Effector memory CD8-positive, alpha-beta T cell (primary cell): ENCODE results near the gene SLC24A3.

Source experiments
- ATAC-seq: fragments of 150-1000 bp; cut with Tn5 transposase; replicated peaks from 2 replicates; pipeline ENCODE4 v1.10.0; 2021; ENCODE audit warnings: mild to moderate bottlenecking, moderate library complexity
- DNase-seq, 3 experiments: peaks; one replicate each; pipeline ENCODE4 v3.0.0; 2021
- H3K27ac Mint-ChIP-seq, 2 donors: one replicate each; pipeline ENCODE4 v1.8.0; 2022; ENCODE audit warnings: mild to moderate bottlenecking in 2 of 2, mixed read lengths in 2 of 2, moderate library complexity in 2 of 2
- H3K27me3 Mint-ChIP-seq, 2 donors: one replicate each; pipeline ENCODE4 v1.8.0; 2022; ENCODE audit warnings: mixed read lengths in 2 of 2
- H3K36me3 Mint-ChIP-seq: one replicate; pipeline ENCODE4 v1.8.0; 2022; ENCODE audit warnings: mild to moderate bottlenecking, moderate library complexity, mixed read lengths; ENCODE audit not compliant: insufficient read depth
- H3K4me1 Mint-ChIP-seq, 2 donors: one replicate each; pipeline ENCODE4 v1.8.0; 2022; ENCODE audit warnings: low read depth in 2 of 2, mixed read lengths in 2 of 2
- H3K4me3 Mint-ChIP-seq, 2 donors: one replicate each; pipeline ENCODE4 v1.8.0; 2022; ENCODE audit warnings: mild to moderate bottlenecking in 2 of 2, mixed read lengths in 2 of 2, moderate library complexity in 2 of 2
- H3K9me3 Mint-ChIP-seq, 2 donors: one replicate each; pipeline ENCODE4 v1.8.0; 2022; ENCODE audit warnings: mixed read lengths in 2 of 2

The SLC24A3 gene

GRCh38 chr20:19594896-19595295 lies 382.5 kb downstream of the SLC24A3 start:
- no peak overlapping the region for H3K4me3 Mint-ChIP-seq
- no peak for DNase-seq
- ATAC-seq, result no peak
- no peaks in the 10 kb centered on the region for H3K4me1 Mint-ChIP-seq
- H3K27ac Mint-ChIP-seq, result no peak overlapping the region
- H3K27me3 Mint-ChIP-seq, result peaks cover 5 to 9% of the 10 kb centered on the region in 2 donors
- peaks cover 0 to 7% of the 10 kb centered on the region in 2 donors for H3K9me3 Mint-ChIP-seq
- H3K36me3 Mint-ChIP-seq, result no peaks in the 10 kb centered on the region

DNA sequence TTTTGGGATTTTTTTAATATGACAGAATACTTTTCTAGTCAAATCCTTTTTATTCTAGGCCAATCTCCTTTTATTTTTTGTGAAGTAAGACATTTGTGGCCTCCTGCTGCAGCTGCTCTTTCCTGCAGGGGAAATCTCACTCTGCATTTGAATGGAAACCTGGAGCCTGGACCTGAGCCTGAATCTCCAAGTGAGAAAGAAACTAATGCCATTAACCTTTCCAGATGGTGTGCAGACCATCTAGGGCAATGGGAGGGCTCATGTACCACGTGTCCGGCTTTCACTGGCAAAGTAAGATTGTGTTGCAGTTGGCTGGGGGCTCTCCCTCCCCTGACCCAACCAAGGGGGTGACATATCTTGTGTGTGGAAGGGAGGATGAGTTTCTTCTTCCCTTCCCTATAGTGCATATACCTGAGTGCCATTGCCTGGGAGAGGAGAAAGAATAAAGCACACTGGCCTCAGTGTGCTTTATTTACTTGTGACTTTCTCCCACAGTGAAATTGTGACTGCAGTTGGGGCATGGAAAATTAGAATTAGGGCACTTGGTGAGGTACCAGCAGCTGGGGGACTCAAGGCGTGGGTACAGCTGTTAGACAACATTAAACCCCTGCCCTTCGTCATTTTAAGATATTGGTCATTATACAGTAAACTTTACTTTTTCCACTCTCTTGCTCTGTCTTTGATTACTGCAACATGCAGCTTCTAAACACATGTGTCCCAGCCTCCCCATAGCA lies 385.8 kb downstream of the SLC24A3 start:
- ATAC-seq, result no peak
- Mint-ChIP-seq H3K36me3 (peaks cover 3% of the 10 kb centered on the region), H3K27ac (no peak overlapping the region), H3K9me3 (peaks cover 0 to 7% of the 10 kb centered on the region in 2 donors), H3K4me3 (no peak overlapping the region), H3K4me1 (no peaks in the 10 kb centered on the region), H3K27me3 (peaks cover 5 to 16% of the 10 kb centered on the region in 2 donors)
- DNase-seq, result no peak

DNA sequence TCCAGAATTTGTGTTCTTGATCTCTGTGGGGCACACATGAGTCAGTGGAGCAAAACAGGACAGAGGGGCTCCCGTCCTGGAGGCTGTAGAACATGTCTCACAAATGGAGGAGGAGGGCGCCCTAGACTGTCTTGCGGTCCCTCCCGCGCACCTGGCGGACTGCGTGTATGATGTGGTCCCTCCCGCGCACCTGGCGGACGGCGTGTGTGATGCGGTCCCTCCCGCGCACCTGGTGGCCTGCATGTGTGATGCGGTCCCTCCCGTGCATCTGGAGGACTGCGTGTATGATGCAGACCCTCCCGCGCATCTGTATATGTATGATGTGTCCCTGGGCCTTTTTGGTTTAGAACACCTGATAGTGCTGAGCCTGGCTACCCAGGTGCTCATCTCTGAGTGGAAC lies 386.8 kb downstream of the SLC24A3 start:
- no peak for ATAC-seq
- no peak overlapping the region for H3K4me3 Mint-ChIP-seq
- no peak overlapping the region for H3K27ac Mint-ChIP-seq
- H3K9me3 Mint-ChIP-seq, result peaks cover 2 to 7% of the 10 kb centered on the region in 2 donors
- peaks cover 3% of the 10 kb centered on the region for H3K36me3 Mint-ChIP-seq
- no peaks in the 10 kb centered on the region for H3K4me1 Mint-ChIP-seq
- DNase-seq, result no peak
- H3K27me3 Mint-ChIP-seq, result peaks cover 5 to 16% of the 10 kb centered on the region in 2 donors

- H3K4me1 Mint-ChIP-seq, result no peaks in the 10 kb centered on the region
- no peak overlapping the region for H3K27ac Mint-ChIP-seq
- H3K36me3 Mint-ChIP-seq, result peaks cover 3% of the 10 kb centered on the region
- no peak overlapping the region for H3K4me3 Mint-ChIP-seq
- H3K9me3 Mint-ChIP-seq, result peaks cover 2 to 7% of the 10 kb centered on the region in 2 donors
- peaks cover 5 to 16% of the 10 kb centered on the region in 2 donors for H3K27me3 Mint-ChIP-seq
- no peak for DNase-seq
- no peak for ATAC-seq
Measured at GRCh38 chr20:19600042-19600441, 387.6 kb downstream of the SLC24A3 start.

DNA sequence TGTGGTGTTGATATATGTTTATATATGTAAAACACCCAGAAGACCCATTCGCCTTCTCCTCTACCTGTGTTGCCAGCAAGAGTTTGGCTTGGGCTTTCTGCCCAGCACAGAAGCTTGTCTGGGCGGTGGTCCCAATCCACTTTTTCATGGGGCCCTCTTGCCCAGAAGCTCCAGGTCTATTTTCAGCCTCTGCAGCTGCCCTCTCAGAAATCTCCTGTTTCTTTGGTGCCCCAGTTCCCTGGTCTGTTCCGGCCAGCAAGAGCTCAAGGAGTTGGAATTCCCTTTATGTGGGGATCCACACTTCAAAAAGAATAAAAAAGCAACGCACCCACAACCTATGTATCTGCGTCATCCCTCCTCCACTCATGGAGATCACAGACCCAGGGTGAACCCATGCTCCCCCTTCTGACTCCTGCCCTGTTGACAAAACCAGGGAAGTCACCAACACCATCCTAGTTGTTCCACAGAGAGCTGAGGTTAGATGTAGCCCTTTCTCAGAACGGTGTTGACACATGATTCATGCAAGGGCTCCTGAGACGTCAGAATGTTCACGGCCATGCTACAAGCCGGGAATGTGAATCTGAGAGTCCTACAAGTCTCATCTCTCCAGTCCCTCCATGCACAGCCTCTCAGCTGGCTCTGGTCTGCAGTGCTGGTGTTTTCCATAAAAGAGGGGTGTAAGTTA lies 388.8 kb downstream of the SLC24A3 start:
- no peaks in the 10 kb centered on the region for H3K4me1 Mint-ChIP-seq
- peaks cover 3% of the 10 kb centered on the region for H3K36me3 Mint-ChIP-seq
- ATAC-seq (no peak), DNase-seq (no peak)
- no peak overlapping the region for H3K4me3 Mint-ChIP-seq
- peaks cover 5 to 6% of the 10 kb centered on the region in 2 donors for H3K27me3 Mint-ChIP-seq
- peaks cover 0 to 2% of the 10 kb centered on the region in 2 donors for H3K9me3 Mint-ChIP-seq
- H3K27ac Mint-ChIP-seq, result no peak overlapping the region

DNA sequence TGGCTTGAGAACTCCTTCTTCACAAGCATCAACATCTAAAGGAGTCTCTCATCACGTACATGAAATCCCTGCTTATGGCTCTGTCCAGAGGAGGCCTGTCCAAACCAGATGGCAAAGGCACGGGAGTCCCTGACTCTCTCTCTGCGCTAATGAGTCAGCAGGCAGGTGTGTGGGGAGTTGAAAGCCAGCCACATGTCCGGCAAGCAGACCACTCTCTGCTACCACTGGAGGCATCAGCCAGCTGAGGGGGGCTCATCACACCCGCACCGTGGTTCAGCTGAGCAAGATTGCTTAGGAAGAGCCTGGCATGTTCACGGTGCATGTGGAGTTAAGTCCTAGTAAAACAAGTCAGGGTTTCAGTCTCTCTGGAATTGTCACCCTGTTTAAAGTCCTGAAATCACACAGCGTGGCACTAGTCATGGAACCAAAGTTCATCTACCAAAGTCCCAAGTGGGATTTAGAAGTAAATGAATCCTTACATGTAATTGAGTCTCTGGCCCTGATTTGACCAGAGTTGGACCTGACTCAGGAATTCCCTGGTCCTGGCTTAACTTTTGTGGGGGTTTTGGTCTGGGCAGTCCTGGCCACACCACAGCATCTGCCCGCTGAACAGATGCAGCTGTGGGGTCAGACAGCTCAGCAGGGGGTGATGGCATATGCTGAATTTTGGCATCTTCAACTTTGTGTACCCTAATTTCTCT lies 390.4 kb downstream of the SLC24A3 start:
- no peak for ATAC-seq
- peaks cover 3% of the 10 kb centered on the region for H3K36me3 Mint-ChIP-seq
- no peak overlapping the region for H3K27ac Mint-ChIP-seq
- H3K9me3 Mint-ChIP-seq, result peaks cover 0 to 2% of the 10 kb centered on the region in 2 donors
- no peak overlapping the region for H3K4me3 Mint-ChIP-seq
- DNase-seq, result no peak
- no peaks in the 10 kb centered on the region for H3K4me1 Mint-ChIP-seq
- peaks cover 2 to 6% of the 10 kb centered on the region in 2 donors for H3K27me3 Mint-ChIP-seq

DNA sequence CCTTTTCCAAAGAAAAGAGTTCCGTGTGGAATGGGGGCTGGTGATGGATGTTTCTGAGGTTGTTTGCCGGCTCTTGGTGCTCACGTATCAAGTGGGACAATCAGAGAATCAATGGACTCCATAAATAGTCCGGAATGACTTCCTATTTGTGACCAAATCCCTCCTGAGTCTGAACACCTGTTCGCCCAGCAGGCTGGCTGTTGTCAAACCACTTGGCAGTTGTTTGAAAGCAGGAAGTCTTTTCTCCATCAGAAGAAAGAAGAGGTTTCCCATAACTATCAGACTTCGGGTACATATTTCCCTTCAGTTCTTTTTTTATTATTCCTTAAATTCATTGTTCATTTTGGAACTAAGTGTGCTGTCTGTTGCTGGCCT lies 390.9 kb downstream of the SLC24A3 start:
- DNase-seq, result no peak
- peaks cover 0 to 6% of the 10 kb centered on the region in 2 donors for H3K27me3 Mint-ChIP-seq
- ATAC-seq, result no peak
- no peak overlapping the region for H3K4me3 Mint-ChIP-seq
- peaks cover 3% of the 10 kb centered on the region for H3K36me3 Mint-ChIP-seq
- H3K4me1 Mint-ChIP-seq, result no peaks in the 10 kb centered on the region
- H3K27ac Mint-ChIP-seq, result no peak overlapping the region
- H3K9me3 Mint-ChIP-seq, result peaks cover 0 to 2% of the 10 kb centered on the region in 2 donors

GRCh38 chr20:19605786-19606485 lies 393.5 kb downstream of the SLC24A3 start:
- Mint-ChIP-seq H3K9me3 (peaks cover 0 to 2% of the 10 kb centered on the region in 2 donors), H3K27me3 (peaks cover 0 to 6% of the 10 kb centered on the region in 2 donors), H3K4me1 (no peaks in the 10 kb centered on the region), H3K36me3 (no peaks in the 10 kb centered on the region), H3K27ac (no peak overlapping the region), H3K4me3 (no peak overlapping the region)
- ATAC-seq (no peak), DNase-seq (no peak)

DNA sequence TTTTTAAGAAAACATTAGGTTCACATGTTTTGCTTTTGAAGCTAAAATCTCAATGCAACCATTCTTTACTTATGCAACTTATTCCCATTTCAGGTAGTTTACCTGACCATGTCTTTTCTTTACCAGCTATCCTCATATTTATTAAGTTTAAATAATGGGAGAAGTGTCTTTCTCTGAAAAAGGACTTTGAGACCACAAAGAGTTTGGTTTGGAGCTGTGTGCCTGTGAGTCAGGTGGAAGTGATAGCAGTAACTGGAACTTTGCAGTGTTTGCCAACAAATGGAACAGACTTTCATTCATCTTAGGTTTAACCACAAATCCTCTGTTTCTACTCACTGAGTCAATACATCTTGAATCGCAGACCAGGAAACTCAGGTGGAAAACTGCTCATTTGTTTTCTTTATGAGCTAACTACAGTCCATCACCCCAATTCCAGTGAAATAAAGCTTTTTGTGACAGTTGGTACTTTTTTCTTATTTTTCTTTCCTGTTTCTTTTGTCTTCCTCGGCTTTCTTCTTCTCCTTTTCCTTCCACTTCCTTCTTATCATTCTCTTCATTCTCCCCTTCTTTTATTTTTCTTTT lies 397.3 kb downstream of the SLC24A3 start:
- H3K27ac Mint-ChIP-seq, result no peak overlapping the region
- peaks cover 6 to 25% of the 10 kb centered on the region in 2 donors for H3K27me3 Mint-ChIP-seq
- no peaks in the 10 kb centered on the region for H3K4me1 Mint-ChIP-seq
- DNase-seq (no peak), ATAC-seq (no peak)
- H3K9me3 Mint-ChIP-seq, result peaks cover 0 to 7% of the 10 kb centered on the region in 2 donors
- no peak overlapping the region for H3K4me3 Mint-ChIP-seq
- no peaks in the 10 kb centered on the region for H3K36me3 Mint-ChIP-seq

DNA sequence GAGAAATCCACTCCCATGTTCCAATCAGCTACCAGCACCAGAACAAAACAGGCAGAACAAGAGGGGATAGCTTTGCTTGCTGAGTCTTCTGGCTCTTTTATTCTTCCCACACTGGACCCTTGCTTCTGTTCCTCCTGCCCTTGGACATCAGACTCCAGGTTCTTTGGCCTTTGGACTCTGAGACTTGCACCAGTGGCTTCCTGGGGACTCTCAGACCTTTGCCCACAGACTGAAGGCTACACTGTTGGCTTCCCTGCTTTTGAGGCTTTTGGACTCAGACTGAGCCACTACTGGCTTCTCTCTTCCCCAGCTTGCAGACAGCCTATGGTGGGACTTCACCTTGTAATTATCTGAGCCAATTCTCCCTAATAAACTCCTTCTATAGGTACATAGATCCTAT lies 403.2 kb downstream of the SLC24A3 start:
- DNase-seq (no peak), ATAC-seq (no peak)
- H3K36me3 Mint-ChIP-seq, result no peaks in the 10 kb centered on the region
- H3K9me3 Mint-ChIP-seq, result peaks cover 0 to 7% of the 10 kb centered on the region in 2 donors
- H3K4me3 Mint-ChIP-seq, result no peak overlapping the region
- H3K27ac Mint-ChIP-seq, result no peak overlapping the region
- no peaks in the 10 kb centered on the region for H3K4me1 Mint-ChIP-seq
- H3K27me3 Mint-ChIP-seq, result peaks cover 19 to 43% of the 10 kb centered on the region in 2 donors

- Mint-ChIP-seq H3K36me3 (no peaks in the 10 kb centered on the region), H3K27me3 (peaks cover 21 to 43% of the 10 kb centered on the region in 2 donors), H3K4me1 (no peaks in the 10 kb centered on the region), H3K4me3 (no peak overlapping the region), H3K27ac (no peak overlapping the region), H3K9me3 (peaks cover 0 to 7% of the 10 kb centered on the region in 2 donors)
- no peak for DNase-seq
- ATAC-seq, result no peak
Measured at GRCh38 chr20:19616081-19616480, 403.6 kb downstream of the SLC24A3 start.

DNA sequence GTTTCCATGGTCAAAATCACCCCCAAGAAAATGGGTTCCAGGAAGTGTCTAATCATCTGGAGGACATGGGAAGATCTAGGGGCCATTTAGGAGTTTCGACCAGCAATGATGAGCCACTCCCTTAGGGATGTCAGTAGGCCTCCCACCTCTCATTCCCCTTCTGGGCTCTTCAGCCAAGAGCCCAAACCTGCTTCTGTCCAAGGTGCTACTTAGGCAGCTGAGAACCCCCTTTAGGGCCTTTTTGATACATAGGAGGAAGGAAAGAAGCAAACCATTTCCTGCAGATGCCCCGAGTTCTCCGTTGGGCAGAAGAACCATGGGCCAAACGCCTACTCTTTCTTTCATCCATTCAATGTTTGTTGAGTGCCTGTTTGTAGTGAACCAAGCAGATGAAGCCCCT lies 404.2 kb downstream of the SLC24A3 start:
- H3K27ac Mint-ChIP-seq, result no peak overlapping the region
- DNase-seq (no peak), ATAC-seq (no peak)
- H3K9me3 Mint-ChIP-seq, result peaks cover 0 to 6% of the 10 kb centered on the region in 2 donors
- no peak overlapping the region for H3K4me3 Mint-ChIP-seq
- no peaks in the 10 kb centered on the region for H3K4me1 Mint-ChIP-seq
- H3K36me3 Mint-ChIP-seq, result no peaks in the 10 kb centered on the region
- peaks cover 27 to 41% of the 10 kb centered on the region in 2 donors for H3K27me3 Mint-ChIP-seq

DNA sequence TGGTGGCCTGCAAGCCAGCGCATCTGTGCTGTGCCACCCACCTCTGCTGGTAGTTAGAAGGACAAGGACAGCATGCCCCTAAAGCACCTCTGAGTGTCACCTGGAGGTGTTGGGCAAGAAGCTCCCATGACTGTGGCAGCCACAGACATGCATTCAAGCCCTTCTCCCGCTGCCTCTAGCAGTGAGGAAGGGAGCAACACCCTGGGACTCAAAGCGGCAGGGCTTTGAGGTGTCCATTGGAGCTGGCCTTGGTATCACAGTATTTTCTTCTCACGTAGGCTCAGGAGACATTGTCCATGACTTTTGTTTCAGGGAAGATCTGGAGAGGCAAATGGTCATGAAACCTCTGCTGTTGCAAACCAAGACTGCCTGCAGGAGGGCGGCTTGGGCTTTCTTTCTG lies 404.8 kb downstream of the SLC24A3 start:
- Mint-ChIP-seq H3K27me3 (peaks cover 26 to 34% of the 10 kb centered on the region in 2 donors), H3K9me3 (no peaks in the 10 kb centered on the region), H3K4me3 (no peak overlapping the region), H3K27ac (no peak overlapping the region), H3K36me3 (no peaks in the 10 kb centered on the region), H3K4me1 (no peaks in the 10 kb centered on the region)
- ATAC-seq, result no peak
- DNase-seq, result no peak
